Stimulated activated CD4-positive, alpha-beta T cell treated with anti-CD3 and anti-CD28 coated beads, Interleukin-4, amount 100 ng/mL, for 4 hours (primary cell): ENCODE results near the gene COX6A1.
A peak's percentile ranks its signal among the peaks of the same experiment; 100 is the strongest.
"Not testable (repeated sequence)": the region's sequence is repeated elsewhere in the genome, so short reads cannot be mapped to it uniquely, and the experiment has no call there.

ENCODE experiments used
- DNase-seq, 2 experiments: peaks; one replicate each; pipeline ENCODE4 v3.0.0-alpha.2; 2020

COX6A1 gene

DNA sequence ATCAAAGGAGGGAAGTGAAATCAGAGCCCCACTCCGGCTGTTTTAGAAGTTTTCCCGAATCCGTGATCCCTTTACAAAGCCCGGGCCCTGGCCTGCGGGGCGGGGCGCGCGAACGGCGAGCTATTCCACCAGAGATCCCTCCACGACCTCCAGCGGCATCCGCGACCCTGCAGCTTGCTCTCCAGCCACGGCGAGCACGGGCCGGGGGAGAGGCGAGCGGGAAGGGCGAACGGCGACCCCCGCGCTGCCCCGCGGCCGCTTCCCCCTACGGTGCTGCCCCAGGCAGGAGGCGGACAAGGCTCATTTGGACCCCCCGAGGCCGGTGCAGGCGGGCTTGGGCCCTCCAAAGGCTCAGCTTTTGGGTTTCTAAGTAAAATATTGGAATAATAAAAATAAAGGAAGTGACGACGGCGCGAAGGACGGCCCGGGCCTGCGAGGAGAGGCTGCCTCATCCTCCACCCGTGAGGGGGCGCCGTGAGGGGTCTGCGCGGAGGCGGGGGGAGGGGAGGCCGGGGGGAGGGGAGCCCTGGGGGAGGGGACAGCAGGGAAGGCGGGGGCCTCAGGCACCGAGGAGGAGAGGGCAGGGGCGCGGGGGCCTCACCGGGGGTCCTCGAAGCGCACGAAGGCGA lies 31.0 kb downstream of the COX6A1 start:
- DNase-seq = peak; percentile 55 to 57

DNA sequence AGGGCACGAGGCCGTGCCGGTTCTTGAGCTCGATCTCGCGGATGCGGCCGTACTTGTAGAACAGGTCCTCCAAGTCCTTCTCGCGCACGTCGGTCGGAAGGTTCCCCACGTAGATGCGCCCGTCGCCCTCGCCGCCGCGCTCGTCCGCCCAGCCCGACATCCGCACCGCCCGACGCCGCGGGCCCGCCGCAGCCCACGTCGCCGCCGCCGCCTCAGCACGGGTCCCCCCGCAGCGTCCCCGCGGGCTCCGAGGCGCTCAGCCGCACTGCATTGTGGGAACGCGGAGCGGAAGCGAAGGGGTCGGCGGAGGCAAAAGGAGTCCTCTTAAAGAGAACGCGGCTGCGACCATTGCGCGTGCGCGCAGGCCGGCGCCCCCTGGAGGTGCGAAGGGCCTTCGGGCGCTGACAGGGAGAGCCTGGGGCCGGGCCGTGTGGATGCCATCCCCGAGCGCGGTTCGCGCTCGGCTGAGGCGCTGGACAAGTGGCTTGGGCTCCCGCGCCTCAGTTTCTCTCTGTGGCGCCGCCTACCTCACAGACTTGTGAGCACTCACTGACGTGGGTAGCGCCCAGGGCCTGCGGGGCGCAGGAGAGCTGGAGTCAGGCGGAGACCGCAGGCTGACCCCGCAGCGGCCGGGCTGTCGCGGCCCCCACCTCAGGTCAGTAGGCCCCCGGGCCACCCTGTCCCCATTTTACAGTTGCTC lies 31.7 kb downstream of the COX6A1 start, which contains the start of gene SRSF9:
Gene SRSF9 (minus strand): TSS at position 299 of the 700 bp plus-strand sequence. CDS start 139 bp downstream, at position 160.
- peak; percentile 96 to 98 for DNase-seq

DNA sequence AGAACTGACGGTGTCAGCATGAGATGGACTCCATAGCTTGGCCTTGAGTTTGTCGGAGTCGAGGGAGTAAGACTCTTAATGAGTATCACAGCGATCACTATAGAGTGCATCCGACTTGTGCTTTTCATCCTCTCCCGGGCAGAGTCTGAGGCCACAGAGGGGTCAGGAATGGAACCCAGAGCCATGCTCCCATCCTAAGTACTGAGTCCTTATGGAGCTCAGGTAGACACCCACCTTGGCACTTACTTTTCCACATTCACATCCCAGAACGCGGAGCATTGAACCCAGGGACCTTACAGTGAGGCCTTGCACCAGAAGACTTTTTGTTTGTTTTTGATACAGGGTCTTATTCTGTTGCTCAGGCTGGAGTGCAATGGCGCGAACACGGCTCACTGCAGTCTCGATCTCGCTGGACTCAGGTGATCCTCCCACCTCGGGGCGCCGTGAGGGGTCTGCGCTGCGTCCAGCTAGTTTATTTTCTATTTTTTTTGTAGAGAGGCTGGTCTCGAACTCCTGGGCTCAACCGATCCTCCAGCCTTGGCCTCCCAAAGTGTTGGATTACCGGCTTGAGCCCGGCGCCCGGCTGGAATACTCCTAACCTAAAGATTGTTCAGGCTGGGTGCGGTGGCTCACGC lies 32.4 kb downstream of the COX6A1 start:
- no peak for DNase-seq

DNA sequence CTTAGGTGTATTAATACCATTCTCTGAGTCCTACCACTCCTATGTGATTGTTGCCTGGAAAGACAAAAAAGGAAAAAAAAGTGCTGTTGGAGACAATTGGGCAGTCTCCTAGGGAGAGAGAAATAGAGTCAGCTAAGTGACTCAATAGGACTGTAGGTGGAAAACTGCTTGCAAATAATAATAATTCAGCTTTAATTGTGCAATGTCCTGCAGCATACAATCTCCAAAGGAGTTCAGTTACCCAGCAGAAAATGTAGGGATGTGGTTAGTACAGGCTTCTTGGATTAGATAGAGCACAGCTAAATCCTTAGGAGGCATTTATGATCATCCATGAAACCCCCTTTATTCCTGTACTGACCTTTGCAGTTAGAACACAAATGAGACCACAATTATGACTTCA lies 34.6 kb downstream of the COX6A1 start:
- DNase-seq = no peak

DNA sequence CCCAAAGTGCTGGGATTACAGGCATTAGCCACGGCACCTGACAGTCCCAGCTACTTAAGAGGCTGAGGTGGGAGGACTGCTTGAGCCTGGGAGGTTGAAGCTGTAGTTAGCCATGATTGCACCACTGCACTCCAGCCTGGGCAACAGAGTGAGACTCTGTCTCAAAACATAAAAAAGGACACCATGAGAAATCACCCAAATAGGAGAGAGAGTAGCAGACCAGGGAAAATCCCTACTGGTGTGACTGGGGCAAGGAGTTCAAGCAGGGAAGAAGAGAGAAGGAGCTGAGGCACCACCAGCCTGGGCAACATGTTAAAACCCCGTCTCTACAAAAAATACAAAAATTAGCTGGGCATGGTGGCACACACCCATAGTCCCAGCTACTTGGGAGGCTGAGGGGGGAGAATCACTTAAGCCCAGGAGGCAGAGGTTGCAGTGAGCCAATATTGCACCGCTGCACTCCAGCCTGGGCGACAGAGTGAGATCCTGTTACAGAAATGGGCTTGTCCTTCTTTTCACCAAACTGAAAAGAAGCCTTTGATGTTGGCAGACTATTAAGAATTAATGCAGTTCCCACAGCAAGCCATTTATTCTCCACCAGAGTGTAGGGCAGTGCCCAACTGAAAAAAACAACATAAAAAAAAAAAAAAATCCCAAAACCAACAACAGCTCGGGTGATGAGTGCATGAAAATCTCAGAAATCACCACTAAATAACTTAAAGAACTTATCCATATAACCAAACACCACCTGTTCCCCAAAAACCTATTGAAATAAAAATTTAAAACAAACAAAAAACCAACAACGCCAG lies 36.1 kb downstream of the COX6A1 start:
- no peak for DNase-seq

DNA sequence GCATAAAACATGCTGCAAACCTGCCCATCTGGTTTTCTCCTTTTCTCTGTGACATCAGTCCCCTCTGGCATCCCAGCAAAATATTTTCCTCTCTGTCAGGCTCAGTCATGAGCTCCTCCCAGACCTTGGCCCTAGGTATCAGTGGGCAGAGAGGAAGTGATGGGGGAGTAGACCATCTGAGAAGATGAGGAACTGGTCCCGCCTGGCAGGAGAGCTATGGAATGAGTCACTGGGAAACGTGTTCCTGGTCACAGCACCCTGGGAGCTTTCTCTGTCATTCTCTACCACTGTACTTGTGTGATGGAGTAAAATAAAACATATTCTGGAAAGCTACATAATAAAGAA lies 36.7 kb downstream of the COX6A1 start:
- DNase-seq = no peak

DNA sequence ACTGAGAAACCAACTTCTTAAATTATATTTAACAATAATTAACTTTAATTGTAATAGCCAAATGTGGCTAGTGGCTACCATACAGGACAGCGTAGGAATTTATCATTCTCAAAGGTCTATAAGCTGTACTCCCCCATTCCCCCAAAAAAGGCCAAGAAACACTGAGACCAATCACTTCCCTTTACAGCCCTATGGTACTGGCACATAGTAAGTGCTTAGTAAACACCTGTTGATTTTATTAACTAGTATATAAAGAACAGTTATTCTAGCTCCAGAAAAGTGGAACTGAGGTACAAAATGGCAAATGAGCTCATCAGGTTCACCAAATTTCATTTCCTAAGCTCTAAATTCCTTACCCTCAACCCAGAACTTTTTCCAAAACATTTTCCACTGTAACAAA lies 37.7 kb downstream of the COX6A1 start:
- no peak for DNase-seq

DNA sequence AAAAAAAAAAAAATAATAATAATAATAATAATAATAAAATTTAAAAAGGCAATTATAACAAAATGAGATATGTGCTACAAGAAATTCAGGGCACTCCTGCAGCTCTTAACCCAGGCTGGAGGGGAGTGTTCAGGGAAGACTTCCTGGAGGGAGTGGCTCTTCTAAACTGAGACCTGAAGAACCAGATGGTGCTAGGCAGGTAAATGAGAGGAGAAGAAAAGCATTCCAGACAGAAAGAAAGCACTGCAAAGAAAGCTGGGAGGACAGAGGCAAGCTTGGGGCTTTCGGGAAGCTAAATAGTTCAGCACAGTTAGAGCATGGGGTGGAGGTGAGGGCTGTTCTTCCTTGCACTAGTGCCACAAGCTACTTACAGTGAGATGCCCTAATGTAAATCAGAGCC lies 41.5 kb downstream of the COX6A1 start:
- DNase-seq = no peak

DNA sequence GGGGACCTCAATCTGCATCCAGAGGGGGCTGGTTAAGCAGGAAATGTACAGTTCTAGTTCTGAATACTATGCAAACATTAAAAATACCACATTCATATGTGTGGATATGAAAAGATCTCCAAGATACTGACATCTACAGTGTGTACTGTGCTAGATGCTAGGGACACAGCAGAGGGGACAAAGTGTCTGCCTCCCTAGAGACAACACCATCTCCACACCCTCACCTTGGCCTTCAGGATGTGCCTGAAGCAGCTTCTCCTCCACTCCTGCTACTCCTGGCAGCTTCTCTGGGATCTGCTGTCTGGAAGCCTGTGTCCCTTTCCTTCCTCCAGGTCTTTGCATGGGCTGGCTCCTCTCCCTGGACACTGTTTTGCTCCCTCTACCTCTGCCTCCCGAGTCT lies 42.3 kb downstream of the COX6A1 start:
- no peak for DNase-seq

DNA sequence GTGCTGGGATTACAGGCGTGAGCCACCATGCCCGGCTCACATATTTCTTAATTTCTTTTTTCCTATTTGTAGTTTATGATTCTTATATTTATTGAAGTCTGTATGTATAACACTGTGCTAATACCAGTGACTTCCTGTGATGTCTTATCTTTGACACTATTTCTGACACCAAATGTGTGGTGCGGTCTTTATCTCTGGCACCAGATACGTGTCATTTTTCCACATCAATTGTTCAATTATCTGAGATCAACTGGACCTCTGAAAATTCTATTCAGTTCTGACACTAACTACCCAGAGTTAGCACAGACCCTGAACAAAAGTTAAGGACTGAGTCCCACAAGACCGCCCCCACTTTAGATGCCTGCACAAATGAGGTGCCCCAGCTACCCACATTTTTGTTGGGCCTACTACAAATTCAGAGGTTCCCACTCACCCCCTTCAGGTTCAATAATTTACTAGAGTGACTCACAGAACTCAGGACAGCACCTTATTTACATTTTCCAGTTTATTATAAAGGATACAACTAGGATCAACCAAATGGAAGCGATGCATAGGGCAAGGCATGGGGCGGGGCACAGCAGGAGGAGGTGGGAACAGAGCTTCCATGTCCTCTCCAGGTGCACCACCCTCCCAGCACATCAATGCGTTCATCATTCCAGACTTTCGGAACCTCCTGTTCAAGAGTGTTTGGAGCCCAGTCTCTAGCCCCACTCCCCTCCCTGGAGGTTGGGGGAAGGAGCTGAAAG lies 43.3 kb downstream of the COX6A1 start:
- DNase-seq = no peak

DNA sequence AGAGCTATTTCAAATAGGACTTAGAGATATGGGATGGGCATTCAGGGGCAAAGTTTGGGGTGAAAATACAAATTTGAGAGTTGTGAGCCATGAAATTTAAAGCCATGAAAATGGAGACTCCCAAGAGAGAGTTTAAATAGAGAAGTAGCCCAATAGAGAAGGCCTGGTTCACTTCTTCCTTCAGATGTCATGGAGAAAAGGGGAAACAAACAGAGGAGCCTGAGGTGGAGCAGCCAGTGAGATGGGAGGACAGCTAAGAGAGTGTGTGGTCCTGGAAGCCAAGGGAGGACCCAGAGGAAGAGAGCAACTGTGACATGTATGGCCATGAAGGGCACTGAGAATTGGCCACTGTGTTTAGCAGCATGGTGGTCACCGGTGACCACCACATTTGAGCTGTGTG lies 45.7 kb downstream of the COX6A1 start:
- no peak for DNase-seq

DNA sequence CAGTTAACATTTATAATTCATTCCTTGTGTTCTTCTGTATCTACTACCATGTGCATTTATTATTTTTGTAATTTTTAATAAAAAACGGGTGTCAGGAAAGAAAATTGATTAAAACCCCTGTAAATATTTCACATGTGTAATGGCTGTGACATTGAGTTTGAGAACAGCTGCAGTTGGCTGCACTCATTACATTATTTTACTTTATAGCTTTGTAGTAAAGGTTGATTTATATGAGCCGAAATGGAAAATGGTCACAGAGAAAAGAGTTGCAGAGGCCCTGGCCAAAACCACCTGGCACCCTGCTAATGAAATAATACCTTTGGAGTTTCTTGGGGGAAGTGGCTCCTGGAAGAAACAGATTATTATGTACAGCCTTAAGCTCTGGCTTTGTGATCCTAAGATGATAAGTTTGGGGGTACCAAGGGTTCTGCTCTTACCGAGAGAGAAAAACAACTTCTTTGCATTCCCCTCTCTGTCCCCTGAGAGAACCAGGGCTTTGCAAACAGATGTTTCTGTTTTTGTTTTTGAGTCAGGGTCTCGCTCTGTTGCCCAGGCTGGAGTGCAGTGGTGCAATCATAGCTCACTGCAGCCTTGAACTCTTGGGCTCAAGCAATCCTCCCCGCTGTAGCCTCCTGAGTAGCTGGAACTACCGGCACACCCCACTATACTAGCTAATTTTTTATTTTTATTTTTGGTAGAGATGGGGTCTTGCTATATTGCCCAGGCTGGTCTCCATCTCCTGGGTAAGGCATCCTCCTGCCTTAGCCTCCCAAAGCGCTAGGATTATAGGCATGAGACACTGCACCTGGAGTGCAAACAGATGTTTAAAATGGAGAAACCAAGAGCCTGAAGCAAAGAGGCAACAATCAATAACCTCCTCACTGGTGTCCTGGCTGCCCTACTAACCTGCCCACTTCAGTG lies 48.3 kb downstream of the COX6A1 start:
- no peak for DNase-seq

DNA sequence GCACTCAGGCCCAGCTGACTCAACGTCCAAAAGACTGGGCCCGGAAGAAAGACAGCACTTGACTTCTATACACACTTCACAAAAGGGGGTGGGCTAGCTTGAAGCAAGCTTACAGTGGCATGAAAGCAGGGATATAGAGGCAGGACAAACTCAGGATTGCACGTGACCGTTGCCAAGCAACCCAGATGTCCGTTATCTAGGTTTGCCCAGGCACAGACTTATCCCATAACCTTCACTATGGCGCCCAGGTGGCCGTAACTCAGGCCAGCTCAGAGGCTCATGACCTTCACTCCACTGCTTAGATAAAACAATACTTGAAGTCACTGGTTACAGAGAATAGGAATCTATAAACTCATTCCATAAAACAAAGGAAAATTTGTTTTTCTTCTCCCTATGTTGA lies 49.6 kb downstream of the COX6A1 start:
- not testable (repeated sequence) for DNase-seq

DNA sequence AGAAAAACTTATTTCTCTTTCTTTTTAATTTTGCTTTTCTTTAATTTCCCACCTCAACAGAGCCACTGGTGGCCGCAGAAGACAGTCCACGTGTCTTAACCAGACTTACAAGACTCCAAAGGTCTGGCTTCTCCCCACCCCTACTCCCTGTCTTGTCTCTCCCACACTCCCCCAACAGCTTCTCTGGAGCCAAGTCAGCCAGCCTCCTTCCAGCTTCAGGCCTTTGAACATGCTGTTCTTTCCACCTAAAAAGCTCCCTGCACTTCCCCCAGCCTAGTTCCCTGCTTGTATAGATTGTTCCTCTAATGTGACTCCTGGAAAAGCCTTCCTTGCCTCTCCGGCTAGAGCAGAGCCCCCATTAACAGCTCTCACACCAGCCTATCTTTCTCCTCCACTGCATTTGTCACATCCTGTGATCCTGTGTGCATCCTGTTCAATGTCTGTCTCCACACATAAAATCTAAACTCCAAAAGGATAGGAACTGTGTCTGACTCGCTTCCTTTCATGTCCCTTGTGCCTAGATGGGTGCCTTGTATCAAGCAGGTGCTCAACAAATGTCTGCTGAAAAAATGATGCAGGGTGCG lies 50.2 kb downstream of the COX6A1 start:
- DNase-seq = no peak

DNA sequence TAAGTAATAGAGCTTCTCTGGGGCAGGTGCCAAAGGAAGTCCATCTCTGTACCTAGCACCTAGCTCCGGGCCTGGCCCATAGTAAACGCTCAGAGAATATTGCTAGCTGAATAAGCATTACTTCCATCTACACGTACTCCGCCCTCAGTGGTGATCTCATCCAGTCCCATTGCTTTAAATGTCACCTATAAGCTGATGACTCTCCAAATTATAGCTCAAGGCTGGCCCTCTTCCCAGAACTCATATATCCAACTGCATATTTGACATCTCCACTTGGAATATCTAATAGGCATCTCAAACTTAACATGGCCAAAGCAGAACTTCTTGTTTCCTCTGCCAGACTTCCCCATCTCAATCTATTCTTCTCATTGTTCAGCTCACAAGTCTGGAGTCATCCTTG lies 51.1 kb downstream of the COX6A1 start:
- DNase-seq = no peak

DNA sequence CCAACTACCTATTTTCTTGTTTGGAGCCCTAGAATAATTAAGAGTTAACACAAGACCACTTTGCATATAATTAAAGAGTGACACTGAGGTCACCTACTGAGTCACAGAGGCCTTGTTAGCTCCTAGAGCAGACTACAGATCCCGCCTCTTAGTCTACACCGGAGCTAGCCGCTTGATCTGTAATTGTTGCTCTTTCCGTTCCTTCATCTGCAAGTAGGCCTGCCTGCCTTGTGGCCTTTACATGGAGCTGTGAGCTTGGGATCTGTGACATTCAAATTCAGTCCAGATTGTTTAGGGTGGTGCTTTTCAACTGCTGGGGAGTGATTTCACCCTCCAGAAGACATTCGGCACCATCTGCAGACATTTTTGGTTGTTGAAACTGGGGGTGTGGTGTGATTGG lies 52.4 kb downstream of the COX6A1 start:
- DNase-seq = no peak
